Osteocyte (in vitro differentiated cells): Measurements from ENCODE around the gene CDCA8. TPM values are rescaled to one million over a fixed set of nuclear protein-coding genes. Genes with fewer than 3 reads are reported as not detected.

Experiments
- DNase-seq: peaks from one replicate; pipeline ENCODE4 v3.0.0; 2021; ENCODE audit warnings: mixed read lengths; ENCODE audit not compliant: unreplicated experiment; ENCODE audit errors: extremely low spot score
- H3K27ac Mint-ChIP-seq: one replicate; pipeline ENCODE4 v1.8.0; 2021; ENCODE audit warnings: mild to moderate bottlenecking, mixed read lengths; ENCODE audit not compliant: unreplicated experiment
- H3K27me3 Mint-ChIP-seq: one replicate; pipeline ENCODE4 v1.8.0; 2021; ENCODE audit warnings: mixed read lengths; ENCODE audit not compliant: unreplicated experiment
- H3K36me3 Mint-ChIP-seq: one replicate; pipeline ENCODE4 v1.8.0; 2021; ENCODE audit warnings: mixed read lengths; ENCODE audit not compliant: unreplicated experiment
- H3K4me1 Mint-ChIP-seq: one replicate; pipeline ENCODE4 v1.8.0; 2021; ENCODE audit warnings: mixed read lengths; ENCODE audit not compliant: unreplicated experiment
- H3K4me3 Mint-ChIP-seq: one replicate; pipeline ENCODE4 v1.8.0; 2021; ENCODE audit warnings: mild to moderate bottlenecking, moderate library complexity, mixed read lengths; ENCODE audit not compliant: unreplicated experiment
- H3K9me3 Mint-ChIP-seq: one replicate; pipeline ENCODE4 v1.8.0; 2021; ENCODE audit warnings: mixed read lengths; ENCODE audit not compliant: unreplicated experiment
- CTCF ChIP-seq: fragments of 200-600 bp; sonication (generic); IDR thresholded peaks from 2 replicates; pipeline ENCODE4 v1.5.0; 2021; ENCODE audit warnings: antibody characterized with exemption, mild to moderate bottlenecking, moderate library complexity
- total RNA-seq: library from RNA; stranded (reverse); gene quantifications from 2 replicates; pipeline ENCODE4 v1.2.1, GENCODE V29; 2021

Gene CDCA8
- total RNA-seq, 1 donor from 2014 or later, result 7.6 TPM

GRCh38 chr1:37663426-37664000 lies 28.8 kb upstream of the CDCA8 start:
- no peak for DNase-seq
- Mint-ChIP-seq H3K36me3 (no peaks in the 10 kb centered on the region), H3K9me3 (no peaks in the 10 kb centered on the region), H3K4me3 (no peak overlapping the region), H3K27ac (no peak overlapping the region), H3K4me1 (peaks cover 6% of the 10 kb centered on the region), H3K27me3 (peaks cover 16% of the 10 kb centered on the region)
- no peak for TF ChIP-seq CTCF

- Mint-ChIP-seq H3K9me3 (no peaks in the 10 kb centered on the region), H3K27me3 (peaks cover 11% of the 10 kb centered on the region), H3K36me3 (no peaks in the 10 kb centered on the region), H3K4me1 (peaks cover 4% of the 10 kb centered on the region), H3K4me3 (no peak overlapping the region), H3K27ac (no peak overlapping the region)
- no peak for DNase-seq
- TF ChIP-seq CTCF, result no peak
Measured at GRCh38 chr1:37666241-37666867, 26.0 kb upstream of the CDCA8 start.

GRCh38 chr1:37667023-37667671 lies 25.2 kb upstream of the CDCA8 start:
- DNase-seq, result no peak

GRCh38 chr1:37670133-37670532 lies 22.2 kb upstream of the CDCA8 start:
- H3K4me3 Mint-ChIP-seq, result no peak overlapping the region
- TF ChIP-seq CTCF, result no peak
- no peaks in the 10 kb centered on the region for H3K9me3 Mint-ChIP-seq
- peaks cover 21% of the 10 kb centered on the region for H3K27me3 Mint-ChIP-seq
- DNase-seq, result no peak
- H3K27ac Mint-ChIP-seq, result no peak overlapping the region
- H3K4me1 Mint-ChIP-seq, result no peaks in the 10 kb centered on the region
- H3K36me3 Mint-ChIP-seq, result no peaks in the 10 kb centered on the region

More at GRCh38 chr1:37667023-37667671, 25.2 kb upstream of the CDCA8 start:
- Mint-ChIP-seq H3K4me3 (no peak overlapping the region), H3K27me3 (peaks cover 16% of the 10 kb centered on the region), H3K4me1 (peaks cover 4% of the 10 kb centered on the region), H3K9me3 (no peaks in the 10 kb centered on the region), H3K36me3 (no peaks in the 10 kb centered on the region), H3K27ac (no peak overlapping the region)
- TF ChIP-seq CTCF, result no peak

- no peak for TF ChIP-seq CTCF
Measured at GRCh38 chr1:37671261-37671660, 21.1 kb upstream of the CDCA8 start.

More at GRCh38 chr1:37671261-37671660, 21.1 kb upstream of the CDCA8 start:
- H3K27me3 Mint-ChIP-seq, result peaks cover 19% of the 10 kb centered on the region
- H3K4me1 Mint-ChIP-seq, result no peaks in the 10 kb centered on the region
- no peak overlapping the region for H3K27ac Mint-ChIP-seq
- no peak for DNase-seq
- no peak overlapping the region for H3K4me3 Mint-ChIP-seq
- H3K36me3 Mint-ChIP-seq, result no peaks in the 10 kb centered on the region
- H3K9me3 Mint-ChIP-seq, result no peaks in the 10 kb centered on the region
